Loucy (cell line): ENCODE results near the gene PCDHGA4.
A peak's percentile ranks its signal among the peaks of the same experiment; 100 is the strongest.
"Not testable (repeated sequence)": the region's sequence is repeated elsewhere in the genome, so short reads cannot be mapped to it uniquely, and the experiment has no call there.

Experiments used
- H2AFZ ChIP-seq: fragments of 200-600 bp; sonication (generic); 2 replicates; pipeline ENCODE4 v1.6.0; 2016; ENCODE audit warnings: antibody characterized with exemption, mild to moderate bottlenecking, low read length, moderate library complexity
- H3F3A ChIP-seq: fragments of 200-600 bp; 2 replicates; pipeline ENCODE4 v1.6.0; 2016; ENCODE audit warnings: antibody characterized with exemption, low read depth, mild to moderate bottlenecking
- H3K27me3 ChIP-seq: fragments of 200-600 bp; sonication (generic); 2 replicates; pipeline ENCODE4 v1.6.1; 2014; ENCODE audit warnings: low read length, mild to moderate bottlenecking; ENCODE audit not compliant: insufficient read depth, poor library complexity, severe bottlenecking
- H3K36me3 ChIP-seq: fragments of 200-600 bp; sonication (generic); 2 replicates; pipeline ENCODE4 v1.6.1; 2016; ENCODE audit warnings: low read length; ENCODE audit not compliant: insufficient read depth
- H3K4me1 ChIP-seq: fragments of 200-600 bp; sonication (generic); 2 replicates; pipeline ENCODE4 v1.5.1; 2014; ENCODE audit warnings: low read length, mild to moderate bottlenecking; ENCODE audit not compliant: insufficient read depth, poor library complexity, severe bottlenecking
- H3K4me2 ChIP-seq: fragments of 200-600 bp; sonication (generic); 2 replicates; pipeline ENCODE4 v1.6.0; 2014; ENCODE audit warnings: antibody characterized with exemption, low read length, low read depth, mild to moderate bottlenecking; ENCODE audit not compliant: poor library complexity, severe bottlenecking
- H3K4me3 ChIP-seq: fragments of 200-600 bp; sonication (generic); 2 replicates; pipeline ENCODE4 v1.5.1; 2014; ENCODE audit warnings: low read length, mild to moderate bottlenecking, mixed read lengths; ENCODE audit not compliant: poor library complexity, severe bottlenecking
- H3K79me2 ChIP-seq: fragments of 200-600 bp; sonication (generic); 2 replicates; pipeline ENCODE4 v1.6.1; 2014; ENCODE audit warnings: low read length; ENCODE audit not compliant: insufficient read depth
- H3K9ac ChIP-seq: fragments of 200-600 bp; sonication (generic); 2 replicates; pipeline ENCODE4 v1.6.0; 2014; ENCODE audit warnings: mild to moderate bottlenecking, low read depth, low read length, moderate library complexity; ENCODE audit not compliant: poor library complexity, severe bottlenecking
- H3K9me2 ChIP-seq: fragments of 200-600 bp; sonication (generic); replicated peaks from 2 replicates; pipeline ENCODE4 v1.6.1; 2016; ENCODE audit warnings: low read depth, low read length, mixed read lengths
- H3K9me3 ChIP-seq: fragments of 200-600 bp; sonication (generic); 2 replicates; pipeline ENCODE4 v1.6.1; 2014; ENCODE audit warnings: mild to moderate bottlenecking, antibody characterized with exemption, low read length, low read depth; ENCODE audit not compliant: insufficient read depth
- H4K20me1 ChIP-seq: fragments of 200-600 bp; sonication (generic); 2 replicates; pipeline ENCODE4 v1.6.0; 2014; ENCODE audit warnings: antibody characterized with exemption, low read length, mild to moderate bottlenecking; ENCODE audit not compliant: insufficient read depth, poor library complexity, severe bottlenecking
- CTCF ChIP-seq: fragments of 200-600 bp; sonication (generic); conservative IDR thresholded peaks from 2 replicates; pipeline ENCODE4 v1.5.1; 2014; ENCODE audit warnings: mild to moderate bottlenecking, antibody characterized with exemption, low read length
- EZH2phosphoT487 ChIP-seq: fragments of 200-600 bp; IDR thresholded peaks from 2 replicates; pipeline ENCODE4 v1.6.1; 2018; ENCODE audit warnings: antibody characterized with exemption, mild to moderate bottlenecking, moderate library complexity, borderline replicate concordance

PCDHGA4 gene

GRCh38 chr5:141345327-141345726, 9.5 kb upstream of the PCDHGA4 start:
- H3K36me3 ChIP-seq, result no peaks in the 10 kb centered on the region
- H3K79me2 ChIP-seq, result no peaks in the 10 kb centered on the region
- no peak overlapping the region for H2AFZ ChIP-seq
- H4K20me1 ChIP-seq, result no peaks in the 10 kb centered on the region
- H3K9me3 ChIP-seq, result no peaks in the 10 kb centered on the region
- no peak overlapping the region for H3K4me3 ChIP-seq
- no peak overlapping the region for H3K4me2 ChIP-seq
- H3K4me1 ChIP-seq, result no peaks in the 10 kb centered on the region
- TF ChIP-seq EZH2phosphoT487 (no peak), CTCF (0 out of 2 replicates have a peak, but pooled peaks have one; percentile 15)
- H3K27me3 ChIP-seq, result no peaks in the 10 kb centered on the region
- H3K9me2 ChIP-seq, result no peaks in the 10 kb centered on the region
- H3K9ac ChIP-seq, result no peak overlapping the region
- no peaks in the 10 kb centered on the region for H3F3A ChIP-seq

- not testable (repeated sequence) for H3K27me3 ChIP-seq, H3K4me2 ChIP-seq, H3K36me3 ChIP-seq, H3K4me1 ChIP-seq, H2AFZ ChIP-seq, H3F3A ChIP-seq, H3K79me2 ChIP-seq, H3K9me3 ChIP-seq, H3K9me2 ChIP-seq, H3K4me3 ChIP-seq, H3K9ac ChIP-seq, H4K20me1 ChIP-seq
These were observed 8.8 kb upstream of the PCDHGA4 start for GRCh38 chr5:141346017-141346416.

- peak within 1 kb of the TSS; percentile 59 for H2AFZ ChIP-seq
- H3K79me2 ChIP-seq, result no peaks in the 10 kb centered on the region
- no peaks in the 10 kb centered on the region for H3K27me3 ChIP-seq
- H3K9me3 ChIP-seq, result no peaks in the 10 kb centered on the region
- peak within 1 kb of the TSS; percentile 44 for H3K4me3 ChIP-seq
- H4K20me1 ChIP-seq, result no peaks in the 10 kb centered on the region
- H3K9me2 ChIP-seq, result no peaks in the 10 kb centered on the region
- H3K9ac ChIP-seq, result no peak within 1 kb of the TSS
- no peaks in the 10 kb centered on the region for H3F3A ChIP-seq
- H3K4me2 ChIP-seq, result no peak within 1 kb of the TSS
- no peaks in the 10 kb centered on the region for H3K36me3 ChIP-seq
- peak; percentile 65 for TF ChIP-seq CTCF
- TF ChIP-seq EZH2phosphoT487, result no peak
- no peaks in the 10 kb centered on the region for H3K4me1 ChIP-seq
These were observed 4.8 kb upstream of the PCDHGA4 start, which contains the start of gene PCDHGB1 for GRCh38 chr5:141349917-141350619. TSS of gene PCDHGB1 (plus strand) at chr5:141350099. CDS start at chr5:141350261, 162 bp downstream.

- H3K79me2 ChIP-seq, result no peaks in the 10 kb centered on the region
- no peaks in the 10 kb centered on the region for H3K9me2 ChIP-seq
- H3K9ac ChIP-seq, result no peak overlapping the region
- no peaks in the 10 kb centered on the region for H3K9me3 ChIP-seq
- H4K20me1 ChIP-seq, result no peaks in the 10 kb centered on the region
- TF ChIP-seq CTCF (no peak), EZH2phosphoT487 (no peak)
- H3F3A ChIP-seq, result no peaks in the 10 kb centered on the region
- H3K4me2 ChIP-seq, result no peak overlapping the region
- no peaks in the 10 kb centered on the region for H3K4me1 ChIP-seq
- no peak overlapping the region for H2AFZ ChIP-seq
- H3K27me3 ChIP-seq, result no peaks in the 10 kb centered on the region
- no peaks in the 10 kb centered on the region for H3K36me3 ChIP-seq
- no peak overlapping the region for H3K4me3 ChIP-seq
These were observed 3.2 kb upstream of the PCDHGA4 start for GRCh38 chr5:141351591-141351990.
